ENCODE results near the gene DCBLD1. TPM values are rescaled to one million over a fixed set of nuclear protein-coding genes. Genes with fewer than 3 reads are reported as not detected.

The DCBLD1 gene
- total and polyA plus RNA-seq, 2 donors (not counting 3 experiments of a cell fraction or from before 2014, with no cell fraction given), result 30.2 to 44.3 TPM

DNA sequence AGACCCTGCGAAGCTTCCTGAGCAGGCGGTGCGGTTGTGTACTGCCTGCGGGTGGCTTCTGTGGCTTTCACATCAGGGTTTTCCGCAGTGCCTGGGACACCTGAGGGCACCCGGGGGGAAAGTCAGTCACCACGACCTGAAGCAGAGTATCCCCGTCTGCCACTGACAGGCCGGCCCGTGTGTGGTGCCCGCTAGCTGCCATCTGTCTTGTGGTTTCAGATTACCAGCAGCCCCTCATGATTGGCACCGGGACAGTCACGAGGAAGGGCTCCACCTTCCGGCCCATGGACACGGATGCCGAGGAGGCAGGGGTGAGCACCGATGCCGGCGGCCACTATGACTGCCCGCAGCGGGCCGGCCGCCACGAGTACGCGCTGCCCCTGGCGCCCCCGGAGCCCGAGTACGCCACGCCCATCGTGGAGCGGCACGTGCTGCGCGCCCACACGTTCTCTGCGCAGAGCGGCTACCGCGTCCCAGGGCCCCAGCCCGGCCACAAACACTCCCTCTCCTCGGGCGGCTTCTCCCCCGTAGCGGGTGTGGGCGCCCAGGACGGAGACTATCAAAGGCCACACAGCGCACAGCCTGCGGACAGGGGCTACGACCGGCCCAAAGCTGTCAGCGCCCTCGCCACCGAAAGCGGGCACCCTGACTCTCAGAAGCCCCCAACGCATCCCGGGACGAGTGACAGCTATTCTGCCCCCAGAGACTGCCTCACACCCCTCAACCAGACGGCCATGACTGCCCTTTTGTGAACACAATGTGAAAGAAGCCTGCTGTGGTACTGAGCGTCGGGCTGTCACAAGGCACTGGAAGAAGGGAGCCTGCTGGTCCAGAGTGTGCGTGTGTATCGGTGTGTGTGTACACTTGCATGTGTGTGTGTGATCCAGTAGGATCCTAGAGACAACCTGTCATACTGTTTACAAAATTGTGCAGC, 65.5 kb downstream of the DCBLD1 start:
- dilution Hi-C loops (cut with MboI; ENCODE audit: extremely low pct_ligation_motif_present, low sequenced_read_pairs) (no loop called here), intact Hi-C loops (cut with micrococcal nuclease) (loop anchor here (1.0 kb wide), 3 partner anchors 13 to 66 kb away; partner anchors contain the start of genes DCBLD1 and GOPC)
- BruUV-seq (replicated peaks), result no TSS peak
- H3K4me2 ChIP-seq (ENCODE audit: insufficient read depth, low read length), result peak overlapping the region; percentile 60
- H3K27ac ChIP-seq (ENCODE audit: insufficient read depth, low read depth, low read length), result peak overlapping the region; percentile 75
- TF ChIP-seq POLR2A (IDR thresholded peaks at IDR 0.05; ENCODE audit: low read depth, low read length) (no peak), GATA2 (IDR thresholded peaks at IDR 0.05; ENCODE audit: insufficient read depth, insufficient read length, low read depth, low read length) (no peak), JUN (IDR thresholded peaks at IDR 0.05; ENCODE audit: borderline replicate concordance, insufficient read depth, insufficient read length, low read depth) (no peak), EZH2 (IDR thresholded peaks at IDR 0.05; ENCODE audit: borderline replicate concordance, low read depth, low read length, severe bottlenecking) (no peak)
- TF ChIP-seq, protein P1, sequence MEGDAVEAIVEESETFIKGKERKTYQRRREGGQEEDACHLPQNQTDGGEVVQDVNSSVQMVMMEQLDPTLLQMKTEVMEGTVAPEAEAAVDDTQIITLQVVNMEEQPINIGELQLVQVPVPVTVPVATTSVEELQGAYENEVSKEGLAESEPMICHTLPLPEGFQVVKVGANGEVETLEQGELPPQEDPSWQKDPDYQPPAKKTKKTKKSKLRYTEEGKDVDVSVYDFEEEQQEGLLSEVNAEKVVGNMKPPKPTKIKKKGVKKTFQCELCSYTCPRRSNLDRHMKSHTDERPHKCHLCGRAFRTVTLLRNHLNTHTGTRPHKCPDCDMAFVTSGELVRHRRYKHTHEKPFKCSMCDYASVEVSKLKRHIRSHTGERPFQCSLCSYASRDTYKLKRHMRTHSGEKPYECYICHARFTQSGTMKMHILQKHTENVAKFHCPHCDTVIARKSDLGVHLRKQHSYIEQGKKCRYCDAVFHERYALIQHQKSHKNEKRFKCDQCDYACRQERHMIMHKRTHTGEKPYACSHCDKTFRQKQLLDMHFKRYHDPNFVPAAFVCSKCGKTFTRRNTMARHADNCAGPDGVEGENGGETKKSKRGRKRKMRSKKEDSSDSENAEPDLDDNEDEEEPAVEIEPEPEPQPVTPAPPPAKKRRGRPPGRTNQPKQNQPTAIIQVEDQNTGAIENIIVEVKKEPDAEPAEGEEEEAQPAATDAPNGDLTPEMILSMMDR (IDR thresholded peaks at IDR 0.05; ENCODE audit: extremely low read depth in 1 of 2, insufficient read depth in 1 of 2, low read depth in 1 of 2, low read length in 2 of 2), result peak in 1 of 2 donors; percentile 7
- TF ChIP-seq, protein P2, sequence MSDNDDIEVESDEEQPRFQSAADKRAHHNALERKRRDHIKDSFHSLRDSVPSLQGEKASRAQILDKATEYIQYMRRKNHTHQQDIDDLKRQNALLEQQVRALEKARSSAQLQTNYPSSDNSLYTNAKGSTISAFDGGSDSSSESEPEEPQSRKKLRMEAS (IDR thresholded peaks at IDR 0.05; ENCODE audit: insufficient read depth, insufficient read length), result peak; percentile 62
- ChIA-PET POLR2A (interaction anchor here (1.0 to 1.7 kb wide), 2 partner anchors 55 to 65 kb away, joined by 3 to 8 read pairs; partner anchors contain the start of gene GOPC), CTCF (interaction anchor here (0.8 to 14.9 kb wide), 10 partner anchors 10 to 98 kb away, joined by 3 to 333 read pairs (median 4); partner anchors contain the start of gene DCBLD1)
- no peak overlapping the region for H2AFZ ChIP-seq (ENCODE audit: low read depth, low read length)
- peaks cover 8% of the 10 kb centered on the region for H3K79me2 ChIP-seq (ENCODE audit: control insufficient read depth, insufficient read depth, low read length)
- H3K9me3 ChIP-seq (replicated peaks; ENCODE audit: control insufficient read depth, insufficient read depth, low read length), result no peaks in the 10 kb centered on the region
- peak overlapping the region; percentile 41 for H3K9ac ChIP-seq (replicated peaks; ENCODE audit: extremely low read depth, insufficient read depth, low read length)
- H3K36me3 ChIP-seq (ENCODE audit: control insufficient read depth in 2 of 2, extremely low read depth in 1 of 2, insufficient read depth in 2 of 2, low read length in 2 of 2), result peaks cover 9 to 19% of the 10 kb centered on the region in 2 experiments
- H3K4me1 ChIP-seq (ENCODE audit: control insufficient read depth, extremely low read depth, insufficient read depth, low read length), result peaks cover 35% of the 10 kb centered on the region
- peak overlapping the region in 2 of 3 experiments; percentile 8 to 24 for H3K4me3 ChIP-seq (replicated peaks in 1 of 3; ENCODE audit: insufficient read depth in 1 of 3, low read depth in 1 of 3, low read length in 3 of 3)
- H4K20me1 ChIP-seq (replicated peaks; ENCODE audit: control insufficient read depth, extremely low read depth, insufficient read depth, low read length), result no peaks in the 10 kb centered on the region
- no peaks in the 10 kb centered on the region for H3K27me3 ChIP-seq (ENCODE audit: control insufficient read depth in 2 of 2, insufficient read depth in 2 of 2, low read length in 2 of 2)
- H3K9me1 ChIP-seq (replicated peaks; ENCODE audit: control insufficient read depth, extremely low read depth, insufficient read depth, low read length), result no peaks in the 10 kb centered on the region
- no peak for FAIRE-seq
- peak; percentile 64 for DNase-seq (ENCODE audit: low read depth, low spot score)

Measured in endothelial cell of umbilical vein (primary cell).